Tibial nerve (tissue), 4 donors: ENCODE data around the gene FBXL20. TPM values are rescaled to one million over a fixed set of nuclear protein-coding genes. Genes with fewer than 3 reads are reported as not detected.

Experiments
- DNase-seq, 2 donors: peaks; one replicate each; pipeline ENCODE4 v3.0.0-alpha.2; 2019; ENCODE audit warnings: low spot score in 2 of 2
- H3K27ac ChIP-seq, 4 donors: fragments of 200-600 bp; sonication (generic) in 3 of 4; one replicate each; pipeline ENCODE4 v1.5.1; 2017 to 2019; ENCODE audit warnings: mild to moderate bottlenecking in 1 of 4
- H3K27me3 ChIP-seq, 2 donors: fragments of 200-600 bp; sonication (generic) in 1 of 2; one replicate each; pipeline versions ENCODE4 v1.5.1 to v1.6.0; 2017 to 2019
- H3K36me3 ChIP-seq, 3 donors: fragments of 200-600 bp; sonication (generic); one replicate each; pipeline ENCODE4 v1.5.1; 2018 to 2019
- H3K4me1 ChIP-seq, 4 donors: fragments of 200-600 bp; sonication (generic) in 3 of 4; one replicate each; pipeline ENCODE4 v1.5.1; 2017 to 2019
- H3K4me3 ChIP-seq, 4 donors: fragments of 200-600 bp; sonication (generic) in 3 of 4; one replicate each; pipeline ENCODE4 v1.5.1; 2017 to 2019; ENCODE audit warnings: mild to moderate bottlenecking in 1 of 4, moderate library complexity in 1 of 4
- H3K9me3 ChIP-seq, 4 donors: fragments of 200-600 bp; sonication (generic) in 3 of 4; one replicate each; pipeline ENCODE4 v1.5.1; 2017 to 2019
- CTCF ChIP-seq, 5 experiments: fragments of 200-600 bp in 3 of 5; fragments of 450-650 bp in 2 of 5; sonication (generic) in 3 of 5; IDR thresholded peaks; one replicate each; pipeline ENCODE4 v1.5.1; 2016 to 2019; ENCODE audit warnings: antibody characterized with exemption in 5 of 5, mild to moderate bottlenecking in 3 of 5, moderate library complexity in 2 of 5
- EP300 ChIP-seq, 2 donors: sonication (generic); formaldehyde crosslinking; IDR thresholded peaks; one replicate each; pipeline ENCODE4 v1.6.1; 2017; ENCODE audit warnings: antibody characterized with exemption in 2 of 2, mild to moderate bottlenecking in 1 of 2
- POLR2A ChIP-seq, 2 donors: fragments of 450-650 bp; IDR thresholded peaks; one replicate each; pipeline ENCODE4 v1.6.1; 2017; ENCODE audit warnings: antibody characterized with exemption in 2 of 2, mild to moderate bottlenecking in 2 of 2, moderate library complexity in 2 of 2
- WGBS, 2 donors: methylation state at CpG; one replicate each; pipeline ENCODE4 v1.1.5; 2018; 5-methylcytosine and 5-hydroxymethylcytosine counted together
- total RNA-seq, 4 donors: library from RNA; depleted of rRNA; stranded (reverse); fragments of >200 nt; gene quantifications; one replicate each; pipeline ENCODE4 v1.1.0, GENCODE V29; 2016

FBXL20 gene
- total RNA-seq, 4 donors from 2014 or later: 21.1 to 32.4 (median 30.4) TPM

DNA sequence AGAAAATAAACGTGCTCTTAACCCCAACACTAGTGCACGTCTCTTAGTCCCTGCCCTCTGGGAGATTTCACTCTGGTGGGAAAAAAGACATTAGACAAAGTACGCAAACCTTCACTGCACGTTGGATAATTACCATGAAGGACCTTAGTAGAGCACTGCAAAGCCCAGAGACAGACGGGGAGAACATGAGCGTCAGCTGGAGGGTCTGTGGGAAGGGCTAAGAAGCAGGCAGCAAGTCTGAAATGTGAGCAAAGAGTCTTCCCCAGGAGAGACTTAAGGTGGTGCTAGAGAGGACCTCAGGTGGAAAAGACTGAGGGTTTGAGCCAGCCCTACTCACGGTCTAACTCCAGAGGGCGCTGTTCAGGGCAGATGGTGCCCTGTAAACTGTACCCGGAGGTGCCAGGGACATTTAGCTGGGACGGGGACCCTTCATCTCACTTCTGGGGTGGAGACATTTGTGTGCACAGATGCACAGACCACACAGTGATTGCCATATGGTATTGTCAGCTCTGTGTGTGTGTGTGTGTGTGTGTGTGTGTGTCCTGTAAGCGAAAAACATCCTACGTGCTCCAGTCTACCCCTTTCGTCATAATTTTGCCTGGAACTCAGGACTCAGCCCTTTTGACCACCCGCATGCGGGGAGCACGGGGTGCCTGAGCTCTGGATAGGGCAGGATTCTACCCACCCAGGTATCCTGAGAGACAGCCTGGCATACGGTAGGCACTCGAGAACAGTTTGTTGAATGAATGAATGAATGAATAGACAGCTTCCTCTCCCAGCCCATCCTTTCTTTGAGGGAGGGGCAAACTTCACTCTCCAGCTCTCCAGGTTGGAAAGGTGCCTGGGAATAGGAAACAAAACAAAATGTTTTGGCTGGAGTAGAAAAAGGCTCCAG, 165.6 kb downstream of the FBXL20 start:
- no peaks in the 10 kb centered on the region for H3K36me3 ChIP-seq
- no peak for DNase-seq
- 35 to 40% methylated on average over 14 to 18 of the region's 18 CpGs for WGBS, 2 donors
- TF ChIP-seq CTCF (IDR thresholded peaks at IDR 0.05) (peak in 2 of 5 experiments; percentile 10 to 27), POLR2A (IDR thresholded peaks at IDR 0.05) (no peak), EP300 (IDR thresholded peaks at IDR 0.05) (no peak)
- H3K4me1 ChIP-seq: peaks cover 0 to 19% (median 5%) of the 10 kb centered on the region in 4 donors
- peaks cover 0 to 80% of the 10 kb centered on the region in 2 donors for H3K27me3 ChIP-seq
- H3K4me3 ChIP-seq: no peak overlapping the region
- no peaks in the 10 kb centered on the region for H3K9me3 ChIP-seq
- H3K27ac ChIP-seq: no peak overlapping the region

GRCh38 chr17:39231591-39232551, 169.6 kb downstream of the FBXL20 start:
- H3K27me3 ChIP-seq: peaks cover 0 to 85% of the 10 kb centered on the region in 2 donors
- TF ChIP-seq CTCF (IDR thresholded peaks at IDR 0.05) (peak; percentile 64 to 75 (median 69)), EP300 (IDR thresholded peaks at IDR 0.05) (no peak), POLR2A (IDR thresholded peaks at IDR 0.05) (no peak)
- peaks cover 0 to 20% (median 5%) of the 10 kb centered on the region in 4 donors for H3K4me1 ChIP-seq
- H3K27ac ChIP-seq: peak overlapping the region in 1 of 4 donors; percentile 63
- no peaks in the 10 kb centered on the region for H3K36me3 ChIP-seq
- WGBS, 2 donors: 9% methylated on average over 22 of the region's 22 CpGs
- DNase-seq: no peak
- peak overlapping the region in 2 of 4 donors; percentile 4 to 26 for H3K4me3 ChIP-seq
- H3K9me3 ChIP-seq: no peaks in the 10 kb centered on the region

- Histone ChIP-seq H3K4me3 (no peak overlapping the region), H3K4me1 (peaks cover 0 to 26% (median 6%) of the 10 kb centered on the region in 4 donors), H3K27me3 (peaks cover 0 to 86% of the 10 kb centered on the region in 2 donors), H3K9me3 (no peaks in the 10 kb centered on the region), H3K27ac (peak overlapping the region in 1 of 4 donors; percentile 63), H3K36me3 (no peaks in the 10 kb centered on the region)
- DNase-seq: no peak
- WGBS, 2 donors: 30 to 44% methylated on average over 8 to 9 of the region's 10 CpGs
- TF ChIP-seq POLR2A (IDR thresholded peaks at IDR 0.05): no peak
- no peak for TF ChIP-seq CTCF (IDR thresholded peaks at IDR 0.05)
- TF ChIP-seq EP300 (IDR thresholded peaks at IDR 0.05): no peak
These were observed 170.3 kb downstream of the FBXL20 start for GRCh38 chr17:39231091-39231561.

- no peaks in the 10 kb centered on the region for H3K36me3 ChIP-seq
- H3K27ac ChIP-seq: no peak overlapping the region
- WGBS, 2 donors: 35 to 75% methylated on average over 1 of the region's 1 CpG
- H3K4me3 ChIP-seq: no peak overlapping the region
- no peaks in the 10 kb centered on the region for H3K9me3 ChIP-seq
- peaks cover 0 to 88% of the 10 kb centered on the region in 2 donors for H3K27me3 ChIP-seq
- H3K4me1 ChIP-seq: peaks cover 0 to 33% (median 13%) of the 10 kb centered on the region in 4 donors
- DNase-seq: no peak
- TF ChIP-seq CTCF (IDR thresholded peaks at IDR 0.05): no peak
- no peak for TF ChIP-seq EP300 (IDR thresholded peaks at IDR 0.05)
- TF ChIP-seq POLR2A (IDR thresholded peaks at IDR 0.05): no peak
These were observed 171.1 kb downstream of the FBXL20 start for GRCh38 chr17:39230361-39230760.
